ENCODE data around the gene MACF1. TPM values are rescaled to one million over a fixed set of nuclear protein-coding genes. Genes with fewer than 3 reads are reported as not detected.

Gene MACF1
- total RNA-seq, 2 donors from 2014 or later = 273 to 278 TPM

- Histone ChIP-seq H3K27ac (peak overlapping the region; percentile 22 to 52), H3K36me3 (peaks cover 40% of the 10 kb centered on the region), H3K27me3 (no peaks in the 10 kb centered on the region), H3K4me1 (peaks cover 0 to 35% of the 10 kb centered on the region in 2 donors), H3K4me3 (no peak overlapping the region), H3K9me3 (no peaks in the 10 kb centered on the region)
- peak; percentile 78 to 93 for TF ChIP-seq CTCF (IDR thresholded peaks at IDR 0.05)
- peak; percentile 78 for DNase-seq (ENCODE audit: low spot score)
Measured at GRCh38 chr1:39258146-39258924, 53.8 kb downstream of the MACF1 start.

GRCh38 chr1:39258925-39259244 lies 54.4 kb downstream of the MACF1 start:
- no peak overlapping the region for H3K4me3 ChIP-seq
- H3K27ac ChIP-seq = peak overlapping the region; percentile 22 to 52
- no peaks in the 10 kb centered on the region for H3K27me3 ChIP-seq
- H3K36me3 ChIP-seq = peaks cover 38% of the 10 kb centered on the region
- no peaks in the 10 kb centered on the region for H3K9me3 ChIP-seq
- no peak for DNase-seq (ENCODE audit: low spot score)
- H3K4me1 ChIP-seq = peaks cover 0 to 30% of the 10 kb centered on the region in 2 donors
- TF ChIP-seq CTCF (IDR thresholded peaks at IDR 0.05) = peak; percentile 6 to 14

- DNase-seq (ENCODE audit: low spot score) = no peak
- Histone ChIP-seq H3K27me3 (no peaks in the 10 kb centered on the region), H3K4me1 (peaks cover 0 to 8% of the 10 kb centered on the region in 2 donors), H3K36me3 (peaks cover 16% of the 10 kb centered on the region), H3K27ac (no peak overlapping the region), H3K4me3 (no peak overlapping the region), H3K9me3 (no peaks in the 10 kb centered on the region)
- no peak for TF ChIP-seq CTCF (IDR thresholded peaks at IDR 0.05)
Measured at GRCh38 chr1:39261712-39262221, 57.3 kb downstream of the MACF1 start.

- no peak for DNase-seq (ENCODE audit: low spot score)
- H3K4me3 ChIP-seq = no peak overlapping the region
- peak overlapping the region in 1 of 2 donors; percentile 35 for H3K27ac ChIP-seq
- H3K36me3 ChIP-seq = peaks cover 16% of the 10 kb centered on the region
- no peaks in the 10 kb centered on the region for H3K9me3 ChIP-seq
- no peak for TF ChIP-seq CTCF (IDR thresholded peaks at IDR 0.05)
- no peaks in the 10 kb centered on the region for H3K27me3 ChIP-seq
- H3K4me1 ChIP-seq = peaks cover 0 to 17% of the 10 kb centered on the region in 2 donors
Measured at GRCh38 chr1:39262802-39263201, 58.3 kb downstream of the MACF1 start.

- peak in 1 of 2 donors; percentile 37 for TF ChIP-seq CTCF (IDR thresholded peaks at IDR 0.05)
- no peak for DNase-seq (ENCODE audit: low spot score)
- no peak overlapping the region for H3K4me3 ChIP-seq
- peaks cover 0 to 43% of the 10 kb centered on the region in 2 donors for H3K4me1 ChIP-seq
- H3K9me3 ChIP-seq = no peaks in the 10 kb centered on the region
- H3K36me3 ChIP-seq = no peaks in the 10 kb centered on the region
- H3K27me3 ChIP-seq = no peaks in the 10 kb centered on the region
- no peak overlapping the region for H3K27ac ChIP-seq
Measured at GRCh38 chr1:39266269-39266668, 61.8 kb downstream of the MACF1 start.

Measured in right atrium auricular region (tissue), 2 donors.